ENCODE results near the gene CLHC1. TPM values are rescaled to one million over a fixed set of nuclear protein-coding genes. Genes with fewer than 3 reads are reported as not detected.
"Not testable (repeated sequence)": the region's sequence is repeated elsewhere in the genome, so short reads cannot be mapped to it uniquely, and the experiment has no call there.

Gene CLHC1
- 10 to 100 TPM in 1 of 4 donors, 1 to 10 TPM in 3; 2.5 to 12.7 (median 5.9) TPM for total RNA-seq

- TF ChIP-seq POLR2A (IDR thresholded peaks at IDR 0.05) (peak; percentile 57 to 85), EP300 (IDR thresholded peaks at IDR 0.05) (no peak), POLR2AphosphoS5 (IDR thresholded peaks at IDR 0.05) (peak in 2 of 3 donors; percentile 79 to 81), CTCF (IDR thresholded peaks at IDR 0.05) (no peak)
- no peaks in the 10 kb centered on the region for H3K27me3 ChIP-seq
- peaks cover 34% of the 10 kb centered on the region for H3K36me3 ChIP-seq
- peak within 1 kb of the TSS; percentile 96 for H3K27ac ChIP-seq
- peaks cover 31% of the 10 kb centered on the region for H3K4me1 ChIP-seq
- H3K9me3 ChIP-seq = no peaks in the 10 kb centered on the region
- peak within 1 kb of the TSS; percentile 77 for H3K4me3 ChIP-seq
- under 1% methylated on average over 37 of the region's 37 CpGs for WGBS
- DNase-seq (ENCODE audit: low spot score in 2 of 2) = peak; percentile 92 to 95
These were observed at the start of gene CLHC1, which contains the start of gene RPS27A for GRCh38 chr2:55232084-55232862. Gene CLHC1 (minus strand): TSS chr2:55232293. CDS start chr2:55222411, 9,882 bp downstream. Gene RPS27A (plus strand): TSS chr2:55232688. CDS start chr2:55232825, 137 bp downstream.

GRCh38 chr2:55280851-55281546 is 48.9 kb upstream of the CLHC1 start:
- H3K27ac ChIP-seq = peak overlapping the region; percentile 88
- not testable (repeated sequence) for DNase-seq (ENCODE audit: low spot score in 2 of 2); H3K36me3 ChIP-seq; H3K9me3 ChIP-seq; H3K27me3 ChIP-seq
- peaks cover 14% of the 10 kb centered on the region for H3K4me1 ChIP-seq
- WGBS = 65% methylated on average over 5 of the region's 5 CpGs
- H3K4me3 ChIP-seq = peak overlapping the region; percentile 84

- H3K4me3 ChIP-seq; H3K36me3 ChIP-seq; H3K27ac ChIP-seq; H3K27me3 ChIP-seq; DNase-seq (ENCODE audit: low spot score in 2 of 2); H3K9me3 ChIP-seq: not testable (repeated sequence)
- peaks cover 14% of the 10 kb centered on the region for H3K4me1 ChIP-seq
- WGBS = 66% methylated on average over 7 of the region's 7 CpGs
These were observed 47.8 kb upstream of the CLHC1 start for GRCh38 chr2:55279859-55280424.

GRCh38 chr2:55279214-55279835 is 47.2 kb upstream of the CLHC1 start:
- H3K36me3 ChIP-seq; H3K9me3 ChIP-seq; H3K27me3 ChIP-seq; DNase-seq (ENCODE audit: low spot score in 2 of 2); H3K4me3 ChIP-seq; H3K27ac ChIP-seq: not testable (repeated sequence)
- WGBS = 62% methylated on average over 10 of the region's 10 CpGs
- peaks cover 14% of the 10 kb centered on the region for H3K4me1 ChIP-seq

- no peaks in the 10 kb centered on the region for H3K9me3 ChIP-seq
- no peaks in the 10 kb centered on the region for H3K27me3 ChIP-seq
- TF ChIP-seq CTCF (IDR thresholded peaks at IDR 0.05) (no peak), EP300 (IDR thresholded peaks at IDR 0.05) (no peak), POLR2A (IDR thresholded peaks at IDR 0.05) (no peak), POLR2AphosphoS5 (IDR thresholded peaks at IDR 0.05) (no peak)
- no peaks in the 10 kb centered on the region for H3K36me3 ChIP-seq
- no peak for DNase-seq (ENCODE audit: low spot score in 2 of 2)
- no peak overlapping the region for H3K27ac ChIP-seq
- 78% methylated on average over 3 of the region's 3 CpGs for WGBS
- H3K4me1 ChIP-seq = peaks cover 7% of the 10 kb centered on the region
- no peak overlapping the region for H3K4me3 ChIP-seq
These were observed 45.2 kb upstream of the CLHC1 start for GRCh38 chr2:55277310-55277709.

GRCh38 chr2:55274346-55274745 is 42.3 kb upstream of the CLHC1 start:
- not testable (repeated sequence) for H3K4me3 ChIP-seq; H3K36me3 ChIP-seq; H3K27ac ChIP-seq; H3K9me3 ChIP-seq; H3K27me3 ChIP-seq; DNase-seq (ENCODE audit: low spot score in 2 of 2)
- WGBS = 91% methylated on average over 2 of the region's 2 CpGs
- H3K4me1 ChIP-seq = peaks cover 10% of the 10 kb centered on the region

- Histone ChIP-seq H3K4me1 (peaks cover 21% of the 10 kb centered on the region), H3K9me3 (no peaks in the 10 kb centered on the region), H3K36me3 (peaks cover 13% of the 10 kb centered on the region), H3K27ac (peak overlapping the region; percentile 90), H3K27me3 (no peaks in the 10 kb centered on the region), H3K4me3 (peak overlapping the region; percentile 82)
- WGBS = 22% methylated on average over 7 of the region's 7 CpGs
- TF ChIP-seq EP300 (IDR thresholded peaks at IDR 0.05) = no peak
- TF ChIP-seq CTCF (IDR thresholded peaks at IDR 0.05) = no peak
- TF ChIP-seq POLR2A (IDR thresholded peaks at IDR 0.05) = no peak
- no peak for TF ChIP-seq POLR2AphosphoS5 (IDR thresholded peaks at IDR 0.05)
- DNase-seq (ENCODE audit: low spot score in 2 of 2) = no peak
These were observed 37.5 kb upstream of the CLHC1 start for GRCh38 chr2:55269645-55269990.

Measured in suprapubic skin (tissue), 4 donors.